ENCODE measurements around the gene RASSF4. TPM values are rescaled to one million over a fixed set of nuclear protein-coding genes. Genes with fewer than 3 reads are reported as not detected.

The RASSF4 gene
- total and polyA plus RNA-seq, 2 donors from 2014 or later = 76.4 to 83.1 TPM

DNA sequence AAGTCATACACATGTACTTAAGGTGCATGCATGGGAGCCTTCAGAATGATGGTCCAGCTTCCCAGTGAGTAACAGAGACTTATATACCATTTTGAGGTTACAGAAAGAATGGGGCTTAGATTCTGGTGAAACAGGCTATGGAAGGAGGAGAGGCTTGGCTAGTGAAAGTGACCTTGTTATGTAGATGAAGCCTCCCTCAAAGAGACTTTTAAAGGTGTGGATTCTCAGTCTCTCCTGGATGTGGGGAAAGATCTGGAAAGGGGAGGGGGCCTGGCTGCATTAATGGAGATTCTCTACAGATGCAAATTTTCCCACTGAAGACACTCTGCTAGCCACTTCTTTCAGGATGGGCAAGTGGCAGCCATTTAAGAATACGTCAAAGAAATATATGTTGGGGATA, 5.5 kb downstream of the RASSF4 start:
- no peaks in the 10 kb centered on the region for H3K9me3 ChIP-seq (ENCODE audit: control insufficient read depth in 2 of 3, insufficient read depth in 1 of 3, low read length in 3 of 3)
- intact Hi-C loops (cut with DNase I) = no loop called here
- peaks cover 0 to 4% (median under 1%) of the 10 kb centered on the region in 3 donors for H3K36me3 ChIP-seq (ENCODE audit: control insufficient read depth in 2 of 3, insufficient read depth in 3 of 3, low read length in 3 of 3)
- H3K9ac ChIP-seq (ENCODE audit: low read length in 3 of 3) = peak overlapping the region in 1 of 3 donors; percentile 28
- DNase-seq (peak in 1 of 5 donors; percentile 16), FAIRE-seq (no peak)
- peak overlapping the region; percentile 66 to 74 for H3K27ac ChIP-seq (ENCODE audit: low read depth in 2 of 2, low read length in 2 of 2)
- no peaks in the 10 kb centered on the region for H3K27me3 ChIP-seq (ENCODE audit: control insufficient read depth, insufficient read depth, low read length)
- H3K4me3 ChIP-seq (ENCODE audit: low read length in 3 of 3) = peak overlapping the region in 1 of 3 donors; percentile 31
- peaks cover 8 to 72% (median 42%) of the 10 kb centered on the region in 3 donors for H3K4me1 ChIP-seq (ENCODE audit: control insufficient read depth in 2 of 3, insufficient read depth in 2 of 3, low read depth in 1 of 3, low read length in 3 of 3)
- TF ChIP-seq, protein P1, sequence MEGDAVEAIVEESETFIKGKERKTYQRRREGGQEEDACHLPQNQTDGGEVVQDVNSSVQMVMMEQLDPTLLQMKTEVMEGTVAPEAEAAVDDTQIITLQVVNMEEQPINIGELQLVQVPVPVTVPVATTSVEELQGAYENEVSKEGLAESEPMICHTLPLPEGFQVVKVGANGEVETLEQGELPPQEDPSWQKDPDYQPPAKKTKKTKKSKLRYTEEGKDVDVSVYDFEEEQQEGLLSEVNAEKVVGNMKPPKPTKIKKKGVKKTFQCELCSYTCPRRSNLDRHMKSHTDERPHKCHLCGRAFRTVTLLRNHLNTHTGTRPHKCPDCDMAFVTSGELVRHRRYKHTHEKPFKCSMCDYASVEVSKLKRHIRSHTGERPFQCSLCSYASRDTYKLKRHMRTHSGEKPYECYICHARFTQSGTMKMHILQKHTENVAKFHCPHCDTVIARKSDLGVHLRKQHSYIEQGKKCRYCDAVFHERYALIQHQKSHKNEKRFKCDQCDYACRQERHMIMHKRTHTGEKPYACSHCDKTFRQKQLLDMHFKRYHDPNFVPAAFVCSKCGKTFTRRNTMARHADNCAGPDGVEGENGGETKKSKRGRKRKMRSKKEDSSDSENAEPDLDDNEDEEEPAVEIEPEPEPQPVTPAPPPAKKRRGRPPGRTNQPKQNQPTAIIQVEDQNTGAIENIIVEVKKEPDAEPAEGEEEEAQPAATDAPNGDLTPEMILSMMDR (IDR thresholded peaks at IDR 0.05; ENCODE audit: borderline replicate concordance, extremely low read depth, insufficient read depth) = no peak

DNA sequence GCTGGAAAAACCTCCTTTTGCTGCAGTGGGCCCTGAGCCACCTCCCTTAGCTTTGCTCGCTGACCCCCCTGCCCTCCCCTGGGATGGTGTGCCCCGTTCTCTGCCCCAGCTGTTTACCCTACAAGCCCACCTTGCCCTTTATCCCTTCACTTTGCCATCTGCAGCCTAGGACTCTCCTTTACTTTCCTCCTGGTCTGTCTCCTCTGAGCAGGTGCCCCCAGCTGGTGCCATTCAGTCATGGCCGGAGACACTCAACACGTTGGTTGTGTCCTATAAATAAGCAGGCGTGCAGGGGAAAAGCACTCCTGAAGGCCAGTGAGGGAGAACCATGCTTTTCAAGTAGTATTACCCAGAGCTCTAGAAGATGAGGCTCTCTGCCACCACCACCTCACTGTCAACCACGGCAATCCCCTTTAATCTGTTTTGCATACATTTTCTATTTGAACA, 6.1 kb downstream of the RASSF4 start:
- intact Hi-C loops (cut with DNase I) = no loop called here
- FAIRE-seq (no peak), DNase-seq (peak in 2 of 5 donors; percentile 51 to 67)

GRCh38 chr10:44966129-44966815, 6.7 kb downstream of the RASSF4 start:
- H3K4me3 ChIP-seq (ENCODE audit: low read length in 3 of 3) = no peak overlapping the region
- no peak for FAIRE-seq
- H3K36me3 ChIP-seq (ENCODE audit: control insufficient read depth in 2 of 3, insufficient read depth in 3 of 3, low read length in 3 of 3) = peaks cover 0 to 13% (median 11%) of the 10 kb centered on the region in 3 donors
- TF ChIP-seq, protein P1 (IDR thresholded peaks at IDR 0.05; ENCODE audit: borderline replicate concordance, extremely low read depth, insufficient read depth) = no peak
- H3K9ac ChIP-seq (ENCODE audit: low read length in 3 of 3) = no peak overlapping the region
- no peaks in the 10 kb centered on the region for H3K9me3 ChIP-seq (ENCODE audit: control insufficient read depth in 2 of 3, insufficient read depth in 1 of 3, low read length in 3 of 3)
- peak overlapping the region; percentile 53 to 74 for H3K27ac ChIP-seq (ENCODE audit: low read depth in 2 of 2, low read length in 2 of 2)
- peaks cover 5 to 64% (median 42%) of the 10 kb centered on the region in 3 donors for H3K4me1 ChIP-seq (ENCODE audit: control insufficient read depth in 2 of 3, insufficient read depth in 2 of 3, low read depth in 1 of 3, low read length in 3 of 3)
- DNase-seq = peak in 1 of 5 donors; percentile 37
- intact Hi-C loops (cut with DNase I) = no loop called here
- H3K27me3 ChIP-seq (ENCODE audit: control insufficient read depth, insufficient read depth, low read length) = no peaks in the 10 kb centered on the region

More for the DNA sequence above, 6.1 kb downstream of the RASSF4 start:
- peak overlapping the region in 1 of 3 donors; percentile 24 for H3K9ac ChIP-seq (ENCODE audit: low read length in 3 of 3)
- H3K36me3 ChIP-seq (ENCODE audit: control insufficient read depth in 2 of 3, insufficient read depth in 3 of 3, low read length in 3 of 3) = peaks cover 0 to 7% (median 6%) of the 10 kb centered on the region in 3 donors
- peaks cover 8 to 68% (median 42%) of the 10 kb centered on the region in 3 donors for H3K4me1 ChIP-seq (ENCODE audit: control insufficient read depth in 2 of 3, insufficient read depth in 2 of 3, low read depth in 1 of 3, low read length in 3 of 3)
- TF ChIP-seq, protein P1 (IDR thresholded peaks at IDR 0.05; ENCODE audit: borderline replicate concordance, extremely low read depth, insufficient read depth) = peak; percentile 2
- H3K27me3 ChIP-seq (ENCODE audit: control insufficient read depth, insufficient read depth, low read length) = no peaks in the 10 kb centered on the region
- no peaks in the 10 kb centered on the region for H3K9me3 ChIP-seq (ENCODE audit: control insufficient read depth in 2 of 3, insufficient read depth in 1 of 3, low read length in 3 of 3)
- peak overlapping the region in 1 of 3 donors; percentile 23 for H3K4me3 ChIP-seq (ENCODE audit: low read length in 3 of 3)
- peak overlapping the region; percentile 66 to 74 for H3K27ac ChIP-seq (ENCODE audit: low read depth in 2 of 2, low read length in 2 of 2)

Data from kidney (tissue), 14 donors.